ENCODE data around the gene SPATA45.

- TF ChIP-seq CTCF (IDR thresholded peaks at IDR 0.05), result no peak
- TF ChIP-seq POLR2A (IDR thresholded peaks at IDR 0.05), result no peak
Measured at GRCh38 chr1:212781225-212781624, 66.2 kb downstream of the SPATA45 start.
